ENCODE results near the gene LSM2.

LSM2 gene

DNA sequence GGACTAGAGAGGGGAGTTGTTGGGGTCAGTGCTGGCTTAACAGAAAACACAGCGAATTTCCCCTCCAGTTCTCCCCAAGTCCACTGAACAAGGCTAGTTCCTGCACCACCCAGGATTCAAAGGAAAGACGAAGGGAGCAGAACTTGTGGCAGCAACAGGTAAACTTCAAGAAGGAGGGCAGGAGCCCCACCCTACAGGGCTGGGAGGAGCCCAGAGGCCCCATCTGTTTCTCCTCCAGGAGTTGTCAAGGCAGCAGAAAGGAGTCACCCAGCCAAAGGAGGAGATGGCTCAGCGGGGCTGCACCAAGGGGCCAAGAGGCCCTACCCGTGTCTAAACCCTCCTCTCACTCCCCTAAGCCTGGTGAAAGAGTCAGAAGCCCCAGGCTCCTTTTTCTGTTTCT, 42.6 kb downstream of the LSM2 start:
- TF ChIP-seq, protein P1, sequence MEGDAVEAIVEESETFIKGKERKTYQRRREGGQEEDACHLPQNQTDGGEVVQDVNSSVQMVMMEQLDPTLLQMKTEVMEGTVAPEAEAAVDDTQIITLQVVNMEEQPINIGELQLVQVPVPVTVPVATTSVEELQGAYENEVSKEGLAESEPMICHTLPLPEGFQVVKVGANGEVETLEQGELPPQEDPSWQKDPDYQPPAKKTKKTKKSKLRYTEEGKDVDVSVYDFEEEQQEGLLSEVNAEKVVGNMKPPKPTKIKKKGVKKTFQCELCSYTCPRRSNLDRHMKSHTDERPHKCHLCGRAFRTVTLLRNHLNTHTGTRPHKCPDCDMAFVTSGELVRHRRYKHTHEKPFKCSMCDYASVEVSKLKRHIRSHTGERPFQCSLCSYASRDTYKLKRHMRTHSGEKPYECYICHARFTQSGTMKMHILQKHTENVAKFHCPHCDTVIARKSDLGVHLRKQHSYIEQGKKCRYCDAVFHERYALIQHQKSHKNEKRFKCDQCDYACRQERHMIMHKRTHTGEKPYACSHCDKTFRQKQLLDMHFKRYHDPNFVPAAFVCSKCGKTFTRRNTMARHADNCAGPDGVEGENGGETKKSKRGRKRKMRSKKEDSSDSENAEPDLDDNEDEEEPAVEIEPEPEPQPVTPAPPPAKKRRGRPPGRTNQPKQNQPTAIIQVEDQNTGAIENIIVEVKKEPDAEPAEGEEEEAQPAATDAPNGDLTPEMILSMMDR (IDR thresholded peaks at IDR 0.05): no peak

DNA sequence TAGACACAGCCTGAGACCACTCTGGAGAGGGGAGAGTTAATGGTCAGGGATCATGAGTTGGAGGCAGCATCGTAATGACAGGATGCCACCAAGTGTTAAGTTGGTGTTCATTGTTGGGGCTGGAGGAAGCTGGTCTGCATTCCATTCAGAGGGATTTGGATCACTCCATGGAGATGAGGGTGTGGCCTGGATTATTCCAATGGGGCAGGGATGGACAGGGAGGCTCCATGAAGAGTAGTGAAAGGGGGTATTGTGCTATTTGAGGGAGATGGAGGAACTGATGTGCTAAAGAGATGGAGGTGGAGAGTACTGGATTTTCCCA, 43.2 kb downstream of the LSM2 start:
- TF ChIP-seq, protein P1 (IDR thresholded peaks at IDR 0.05): no peak

DNA sequence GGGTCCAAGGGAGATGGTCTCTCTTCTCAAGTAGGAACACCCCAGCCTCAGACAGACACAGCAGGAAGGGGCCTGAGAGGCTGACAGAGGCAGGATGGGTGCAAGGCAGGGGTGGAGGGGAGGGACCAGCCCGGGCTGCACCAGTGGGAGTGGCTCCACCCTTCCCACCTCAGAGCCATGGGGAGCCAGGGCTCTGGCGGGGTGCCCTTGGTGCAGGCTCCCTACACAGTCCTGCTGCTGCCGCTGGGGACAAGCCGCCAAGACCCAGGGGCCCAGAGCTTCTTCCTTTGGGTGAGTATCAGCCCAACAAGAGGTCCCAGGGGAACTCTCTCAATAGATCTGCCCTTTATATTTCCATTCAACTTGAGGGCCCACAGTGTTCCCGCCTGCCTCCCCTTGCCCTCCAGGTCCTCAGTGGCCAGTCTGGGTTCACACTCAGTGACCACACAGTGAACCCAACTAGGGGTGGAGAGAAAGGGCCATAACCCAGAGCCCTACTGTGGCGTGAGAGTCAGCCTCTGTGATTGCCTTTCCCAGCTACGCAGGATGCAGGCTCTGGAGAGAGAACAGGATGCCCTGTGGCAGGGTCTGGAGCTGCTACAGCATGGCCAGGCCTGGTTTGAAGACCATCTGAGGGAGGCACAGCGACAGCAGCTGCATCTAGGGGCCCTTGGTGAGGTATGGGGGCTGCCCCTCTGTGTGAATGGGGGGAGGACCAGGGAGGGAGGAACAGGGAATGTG, 43.7 kb downstream of the LSM2 start:
- TF ChIP-seq, protein P1 (IDR thresholded peaks at IDR 0.05): no peak

DNA sequence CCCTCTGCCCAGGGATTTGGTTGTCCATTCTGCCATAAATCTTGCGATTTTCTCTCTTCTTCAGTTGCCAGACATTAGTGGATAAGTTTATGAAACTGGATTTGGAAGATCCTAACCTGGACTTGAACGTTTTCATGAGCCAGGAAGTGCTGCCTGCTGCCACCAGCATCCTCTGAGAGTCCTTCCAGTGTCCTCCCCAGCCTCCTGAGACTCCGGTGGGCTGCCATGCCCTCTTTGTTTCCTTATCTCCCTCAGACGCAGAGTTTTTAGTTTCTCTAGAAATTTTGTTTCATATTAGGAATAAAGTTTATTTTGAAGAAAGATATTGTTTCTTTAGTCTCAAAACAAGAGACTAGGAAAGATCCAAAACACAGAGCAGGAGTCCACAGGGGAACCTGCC, 44.4 kb downstream of the LSM2 start, which contains the start of gene SAPCD1:
SAPCD1 (plus strand) TSS at position 301 of the 400 bp plus-strand sequence. CDS start 399 bp downstream, outside the sequence.
- TF ChIP-seq, protein P1 (IDR thresholded peaks at IDR 0.05): no peak

DNA sequence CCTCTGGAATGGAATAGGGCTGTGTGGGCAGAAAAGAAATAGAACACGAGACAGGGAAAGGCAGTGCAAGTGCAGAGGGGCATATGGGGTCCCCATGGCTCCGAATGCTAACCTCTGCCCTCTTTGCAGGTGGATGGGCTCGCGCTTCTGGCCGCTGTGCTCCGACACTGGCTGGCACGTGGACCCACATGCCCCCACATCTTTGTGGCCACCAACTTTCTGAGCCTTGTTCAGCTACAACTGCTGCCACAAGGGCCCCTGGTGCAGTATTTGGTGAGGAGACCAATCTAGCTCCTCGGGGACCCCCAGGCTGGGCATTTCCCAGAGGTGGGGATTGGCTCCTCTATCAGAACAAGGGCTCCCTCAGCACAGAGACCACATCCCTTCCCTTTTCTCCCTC, 45.4 kb downstream of the LSM2 start:
- TF ChIP-seq, protein P1 (IDR thresholded peaks at IDR 0.05): no peak

DNA sequence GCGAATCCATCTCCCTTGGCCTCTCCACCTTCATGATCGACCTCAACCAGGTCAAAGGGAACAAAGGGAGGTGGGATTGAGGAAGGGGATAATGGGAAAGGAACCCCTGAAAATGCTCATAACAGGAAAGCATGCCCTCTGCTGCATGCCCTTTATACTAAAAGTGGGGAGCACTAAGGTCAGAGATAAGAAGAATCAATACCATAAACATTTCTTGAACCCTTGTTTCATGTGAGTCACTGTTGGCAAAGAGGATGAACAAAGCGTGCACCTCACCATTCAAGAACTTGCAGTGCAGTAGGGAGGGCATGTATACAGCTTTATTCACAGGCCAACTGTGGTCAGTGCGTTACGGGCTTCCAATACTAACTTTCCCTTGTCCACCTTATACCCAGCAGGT, 46.0 kb downstream of the LSM2 start:
- TF ChIP-seq, protein P1 (IDR thresholded peaks at IDR 0.05): no peak

DNA sequence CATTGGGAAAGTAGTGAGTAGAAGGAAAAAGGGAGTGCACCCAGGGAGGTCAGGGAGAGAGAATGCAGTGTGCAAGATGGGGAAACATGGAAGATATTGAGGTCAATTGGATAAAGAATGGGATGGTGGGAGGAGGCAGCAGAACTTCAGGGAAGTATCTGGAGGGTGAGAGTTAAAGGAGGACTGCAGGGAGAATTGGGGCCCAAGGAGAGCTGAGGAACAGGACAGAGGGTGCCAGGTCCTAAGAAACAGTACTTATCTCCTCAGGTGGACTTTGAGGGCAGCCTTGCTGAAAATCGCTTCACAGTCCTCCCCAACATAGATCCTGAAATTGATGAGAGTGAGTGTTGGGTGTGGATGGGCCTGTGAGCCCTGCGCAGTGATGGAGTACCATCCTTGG, 48.5 kb downstream of the LSM2 start:
- TF ChIP-seq, protein P1 (IDR thresholded peaks at IDR 0.05): no peak

Measured in LNCAP (cell line).